ENCODE data around the gene RAG2.
A peak's percentile ranks its signal among the peaks of the same experiment; 100 is the strongest.

Gene RAG2

GRCh38 chr11:36605221-36606216 is 7.5 kb upstream of the RAG2 start:
- TF ChIP-seq POLR2AphosphoS5 (IDR thresholded peaks at IDR 0.05; ENCODE audit: low read depth, low read length) (no peak), TAF1 (IDR thresholded peaks at IDR 0.05; ENCODE audit: low read depth, low read length) (no peak), POU2F2 (IDR thresholded peaks at IDR 0.05; ENCODE audit: low read depth, low read length) (no peak), SPI1 (IDR thresholded peaks at IDR 0.05; ENCODE audit: low read depth, low read length) (no peak), PAX5 (IDR thresholded peaks at IDR 0.05; ENCODE audit: insufficient read depth, low read length, severe bottlenecking) (no peak)
- DNase-seq (ENCODE audit: insufficient read length, low spot score) (no peak), FAIRE-seq (no peak)

- TF ChIP-seq POU2F2 (IDR thresholded peaks at IDR 0.05; ENCODE audit: low read depth, low read length) (no peak), SPI1 (IDR thresholded peaks at IDR 0.05; ENCODE audit: low read depth, low read length) (no peak), PAX5 (IDR thresholded peaks at IDR 0.05; ENCODE audit: insufficient read depth, low read length, severe bottlenecking) (no peak), POLR2AphosphoS5 (IDR thresholded peaks at IDR 0.05; ENCODE audit: low read depth, low read length) (no peak), POLR2A (IDR thresholded peaks at IDR 0.05; ENCODE audit: low read depth, low read length) (no peak), TAF1 (IDR thresholded peaks at IDR 0.05; ENCODE audit: low read depth, low read length) (no peak)
- FAIRE-seq = no peak
Observed at GRCh38 chr11:36602135-36602534, 4.1 kb upstream of the RAG2 start.

GRCh38 chr11:36601155-36601554 is 3.1 kb upstream of the RAG2 start:
- TF ChIP-seq PAX5 (IDR thresholded peaks at IDR 0.05; ENCODE audit: insufficient read depth, low read length, severe bottlenecking) (no peak), SPI1 (IDR thresholded peaks at IDR 0.05; ENCODE audit: low read depth, low read length) (no peak), POU2F2 (IDR thresholded peaks at IDR 0.05; ENCODE audit: low read depth, low read length) (no peak)
- no peak for DNase-seq (ENCODE audit: insufficient read length, low spot score)
- no peak for FAIRE-seq

More at GRCh38 chr11:36602135-36602534, 4.1 kb upstream of the RAG2 start:
- no peak for DNase-seq (ENCODE audit: insufficient read length, low spot score)

- no peak for DNase-seq (ENCODE audit: insufficient read length, low spot score)
- no peak for TF ChIP-seq POLR2A (IDR thresholded peaks at IDR 0.05; ENCODE audit: low read depth, low read length)
- TF ChIP-seq PAX5 (IDR thresholded peaks at IDR 0.05; ENCODE audit: insufficient read depth, low read length, severe bottlenecking) = no peak
- no peak for TF ChIP-seq POU2F2 (IDR thresholded peaks at IDR 0.05; ENCODE audit: low read depth, low read length)
- TF ChIP-seq TAF1 (IDR thresholded peaks at IDR 0.05; ENCODE audit: low read depth, low read length) = no peak
- TF ChIP-seq SPI1 (IDR thresholded peaks at IDR 0.05; ENCODE audit: low read depth, low read length) = no peak
- no peak for TF ChIP-seq POLR2AphosphoS5 (IDR thresholded peaks at IDR 0.05; ENCODE audit: low read depth, low read length)
- peak; percentile 28 for FAIRE-seq
Observed at GRCh38 chr11:36600180-36600579, 2.1 kb upstream of the RAG2 start.

- FAIRE-seq (no peak), DNase-seq (ENCODE audit: insufficient read length, low spot score) (no peak)
- TF ChIP-seq TAF1 (IDR thresholded peaks at IDR 0.05; ENCODE audit: low read depth, low read length) (no peak), PAX5 (IDR thresholded peaks at IDR 0.05; ENCODE audit: insufficient read depth, low read length, severe bottlenecking) (no peak), SPI1 (IDR thresholded peaks at IDR 0.05; ENCODE audit: low read depth, low read length) (no peak), POU2F2 (IDR thresholded peaks at IDR 0.05; ENCODE audit: low read depth, low read length) (no peak)
Observed at GRCh38 chr11:36596880-36597279, 1.2 kb downstream of the RAG2 start.

GRCh38 chr11:36594316-36594989 is 3.6 kb downstream of the RAG2 start, which contains the start of gene IFTAP:
IFTAP (plus strand) TSS chr11:36594502; CDS start chr11:36610104, 15,602 bp downstream.
- TF ChIP-seq POLR2AphosphoS5 (IDR thresholded peaks at IDR 0.05; ENCODE audit: low read depth, low read length) = no peak
- TF ChIP-seq POU2F2 (IDR thresholded peaks at IDR 0.05; ENCODE audit: low read depth, low read length) = no peak
- TF ChIP-seq PAX5 (IDR thresholded peaks at IDR 0.05; ENCODE audit: insufficient read depth, low read length, severe bottlenecking) = no peak
- no peak for TF ChIP-seq POLR2A (IDR thresholded peaks at IDR 0.05; ENCODE audit: low read depth, low read length)
- no peak for TF ChIP-seq SPI1 (IDR thresholded peaks at IDR 0.05; ENCODE audit: low read depth, low read length)
- TF ChIP-seq TAF1 (IDR thresholded peaks at IDR 0.05; ENCODE audit: low read depth, low read length) = no peak
- FAIRE-seq (peak; percentile 5), DNase-seq (ENCODE audit: insufficient read length, low spot score) (no peak)

- no peak for FAIRE-seq
- TF ChIP-seq SPI1 (IDR thresholded peaks at IDR 0.05; ENCODE audit: low read depth, low read length) = no peak
- TF ChIP-seq TAF1 (IDR thresholded peaks at IDR 0.05; ENCODE audit: low read depth, low read length) = no peak
- no peak for TF ChIP-seq POLR2AphosphoS5 (IDR thresholded peaks at IDR 0.05; ENCODE audit: low read depth, low read length)
- no peak for TF ChIP-seq PAX5 (IDR thresholded peaks at IDR 0.05; ENCODE audit: insufficient read depth, low read length, severe bottlenecking)
Observed at GRCh38 chr11:36591433-36591832, 6.6 kb downstream of the RAG2 start.

GRCh38 chr11:36590513-36590912 is 7.5 kb downstream of the RAG2 start:
- DNase-seq (ENCODE audit: insufficient read length, low spot score) (no peak), FAIRE-seq (no peak)
- no peak for TF ChIP-seq PAX5 (IDR thresholded peaks at IDR 0.05; ENCODE audit: insufficient read depth, low read length, severe bottlenecking)
- no peak for TF ChIP-seq POU2F2 (IDR thresholded peaks at IDR 0.05; ENCODE audit: low read depth, low read length)
- TF ChIP-seq SPI1 (IDR thresholded peaks at IDR 0.05; ENCODE audit: low read depth, low read length) = no peak

More at GRCh38 chr11:36591433-36591832, 6.6 kb downstream of the RAG2 start:
- no peak for DNase-seq (ENCODE audit: insufficient read length, low spot score)

GRCh38 chr11:36588099-36588498 is 9.9 kb downstream of the RAG2 start:
- DNase-seq (ENCODE audit: insufficient read length, low spot score) (no peak), FAIRE-seq (no peak)
- no peak for TF ChIP-seq POLR2A (IDR thresholded peaks at IDR 0.05; ENCODE audit: low read depth, low read length)
- TF ChIP-seq SPI1 (IDR thresholded peaks at IDR 0.05; ENCODE audit: low read depth, low read length) = no peak
- TF ChIP-seq PAX5 (IDR thresholded peaks at IDR 0.05; ENCODE audit: insufficient read depth, low read length, severe bottlenecking) = no peak
- no peak for TF ChIP-seq POLR2AphosphoS5 (IDR thresholded peaks at IDR 0.05; ENCODE audit: low read depth, low read length)
- no peak for TF ChIP-seq TAF1 (IDR thresholded peaks at IDR 0.05; ENCODE audit: low read depth, low read length)
- TF ChIP-seq POU2F2 (IDR thresholded peaks at IDR 0.05; ENCODE audit: low read depth, low read length) = no peak

Measured in GM12891 (cell line).